HPDE6-E6E7 (cell line): ENCODE measurements around the gene C10orf120.

ENCODE experiments used
- DNase-seq: peaks from one replicate; pipeline ENCODE4 v3.0.0; 2011; ENCODE audit warnings: missing footprints; ENCODE audit errors: extremely low spot score

The C10orf120 gene

GRCh38 chr10:122660696-122661095 lies 39.0 kb downstream of the C10orf120 start:
- DNase-seq = no peak

GRCh38 chr10:122659651-122660050 lies 40.0 kb downstream of the C10orf120 start:
- DNase-seq = no peak

GRCh38 chr10:122659126-122659525 lies 40.5 kb downstream of the C10orf120 start:
- no peak for DNase-seq

GRCh38 chr10:122658356-122659049 lies 41.1 kb downstream of the C10orf120 start:
- no peak for DNase-seq

DNA sequence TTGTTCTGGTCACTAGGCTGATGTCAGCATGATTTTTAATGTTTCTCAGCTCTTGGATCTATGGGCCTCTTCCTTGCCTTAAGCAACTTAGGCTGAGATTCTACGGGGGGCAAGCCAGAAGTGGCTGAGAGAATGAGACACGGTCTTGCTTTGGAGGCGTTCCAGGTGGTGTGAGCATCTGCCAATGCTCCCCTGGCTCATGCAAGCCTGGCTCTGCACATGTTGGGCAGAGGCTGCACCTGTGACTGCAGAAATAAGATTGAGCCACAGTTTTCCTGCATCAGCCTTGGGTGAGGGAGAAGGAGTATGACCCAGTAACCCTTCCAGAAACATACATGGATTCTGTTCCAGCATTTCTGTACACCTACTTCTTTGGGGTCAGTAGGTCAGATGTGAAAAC lies 41.9 kb downstream of the C10orf120 start:
- no peak for DNase-seq

DNA sequence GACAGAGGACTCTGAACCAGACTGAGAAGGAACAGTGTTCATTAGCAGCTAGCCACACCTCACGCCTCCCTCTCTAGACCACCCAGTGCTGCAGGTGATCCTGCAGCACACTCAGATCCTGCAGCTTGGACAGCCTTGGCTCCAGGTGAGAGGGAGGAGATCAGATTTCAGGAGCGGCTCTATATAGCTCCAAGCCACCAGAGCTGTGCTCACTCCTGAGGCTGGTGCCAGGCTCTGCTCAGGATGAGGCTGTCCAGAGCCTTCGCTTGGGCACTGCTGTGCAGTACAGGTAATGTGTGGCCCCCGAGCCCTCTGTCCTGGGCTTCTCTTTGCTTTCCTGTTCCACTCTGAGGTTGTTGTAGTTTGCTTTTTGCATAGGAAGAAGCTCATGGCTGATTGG lies 42.4 kb downstream of the C10orf120 start:
- no peak for DNase-seq

DNA sequence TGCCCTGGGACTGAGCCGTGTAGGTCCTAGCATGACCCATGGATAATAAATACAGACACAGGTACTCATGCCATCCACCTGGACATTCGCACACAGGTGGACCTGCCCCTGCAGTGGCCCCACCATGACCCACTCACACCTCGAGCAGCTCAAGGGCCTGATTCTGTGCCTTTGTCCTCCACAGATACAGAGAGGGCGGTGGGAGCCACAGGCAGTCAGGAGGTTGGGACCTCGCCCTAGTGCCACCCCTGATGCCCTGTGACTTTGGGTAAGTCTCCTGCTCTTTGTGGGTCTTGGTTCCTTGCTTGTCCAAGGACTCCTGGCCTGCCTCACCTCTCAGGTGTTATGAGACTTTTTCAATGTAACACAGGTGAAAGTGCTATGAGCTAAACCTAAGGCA lies 42.9 kb downstream of the C10orf120 start:
- DNase-seq = no peak

DNA sequence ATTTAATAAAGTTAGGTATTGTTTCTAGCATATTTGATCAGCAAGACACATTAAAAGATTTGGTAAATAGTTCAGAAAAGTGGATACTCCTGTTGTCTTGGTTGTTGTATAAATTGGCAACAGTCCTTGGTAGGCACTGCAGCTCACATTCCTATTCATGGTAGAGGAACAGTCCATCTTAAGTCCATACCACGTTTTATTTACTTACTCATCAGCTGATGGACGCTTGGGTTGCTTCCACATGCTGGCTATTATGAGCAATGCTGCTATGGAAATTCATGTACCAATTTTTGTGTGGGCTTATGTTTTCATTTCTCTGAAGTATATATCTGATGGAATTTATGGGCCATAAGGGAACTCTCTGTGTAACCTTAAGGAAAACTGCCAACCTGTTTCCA lies 43.3 kb downstream of the C10orf120 start:
- DNase-seq = no peak

GRCh38 chr10:122655524-122656307 lies 43.9 kb downstream of the C10orf120 start:
- no peak for DNase-seq

DNA sequence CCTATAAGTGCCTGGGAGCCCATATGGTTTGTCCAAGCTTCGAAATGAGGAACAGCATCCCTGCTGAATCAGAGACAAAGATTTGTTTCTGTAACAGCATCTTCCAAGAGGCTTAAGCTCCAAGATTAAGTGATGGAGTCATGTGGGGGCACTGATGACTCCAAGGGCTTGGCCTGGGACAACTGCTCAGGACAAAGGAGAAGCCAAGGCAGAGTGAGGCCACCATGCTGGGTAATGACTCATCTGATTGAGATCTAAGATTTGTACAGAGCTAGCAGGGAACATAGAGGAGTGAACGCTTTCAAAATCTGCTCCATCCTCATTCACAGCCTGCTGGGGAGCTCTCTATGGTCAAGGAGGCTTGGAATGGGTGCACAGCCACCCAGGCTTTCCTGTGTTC lies 49.3 kb downstream of the C10orf120 start:
- DNase-seq = no peak

DNA sequence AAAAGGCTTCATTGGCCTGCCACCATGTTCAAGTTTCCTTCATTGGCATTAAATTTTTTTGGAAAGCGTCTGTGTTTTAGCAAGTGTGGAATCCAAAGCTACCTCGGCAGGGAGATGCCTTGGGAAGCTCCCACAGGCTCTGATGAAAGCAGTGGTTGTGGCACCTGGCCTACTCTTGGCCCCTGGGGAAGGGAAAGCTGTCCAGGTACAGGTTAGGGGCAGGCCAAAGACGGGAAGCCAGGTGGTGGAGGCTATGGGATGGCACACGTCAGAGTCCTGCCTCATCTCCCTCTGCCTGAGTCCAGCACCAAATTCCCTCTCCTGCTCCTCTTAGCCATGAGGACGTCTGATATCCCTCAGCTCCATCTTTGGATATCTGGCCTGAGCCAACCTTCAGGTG lies 49.7 kb downstream of the C10orf120 start:
- no peak for DNase-seq

DNA sequence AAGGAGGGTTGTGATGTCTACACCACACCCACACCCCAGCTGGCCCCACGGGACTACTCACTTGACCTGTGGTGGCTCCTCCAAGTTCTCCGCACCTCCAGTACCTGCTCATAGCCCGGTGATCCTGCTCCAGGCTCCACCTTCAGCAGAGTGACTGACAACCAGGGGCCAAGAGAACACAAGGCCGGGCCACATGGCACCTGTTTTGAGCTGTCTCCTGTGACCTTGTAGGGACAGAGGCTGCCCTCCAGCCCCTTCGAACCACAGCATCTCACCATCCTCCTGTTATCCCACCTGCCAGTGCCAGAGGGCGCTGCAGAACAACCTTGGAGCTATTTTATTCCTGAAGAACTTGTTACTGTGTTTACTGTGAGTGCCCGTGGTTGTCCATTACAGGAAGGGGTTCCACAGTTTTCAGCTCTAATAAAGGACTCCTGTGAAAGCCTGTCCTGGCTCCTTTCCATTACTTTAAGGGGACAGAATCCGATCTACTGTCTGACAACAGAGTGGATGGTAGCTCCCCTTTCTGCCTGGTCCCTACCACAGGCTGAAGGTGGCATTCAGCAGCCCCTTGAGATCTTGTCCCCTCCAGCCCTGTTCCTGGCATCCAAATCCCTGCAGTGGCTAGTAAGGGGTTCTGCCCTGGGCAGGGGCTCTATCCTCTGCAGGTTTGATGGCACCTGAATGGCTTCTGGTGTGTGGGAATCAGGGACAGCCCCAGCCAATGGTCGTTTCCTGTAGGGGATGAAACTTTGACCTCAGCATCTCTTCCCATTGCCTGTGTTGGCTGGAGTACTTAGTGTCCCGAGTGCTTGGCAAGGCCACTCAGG lies 50.8 kb downstream of the C10orf120 start:
- peak; percentile 25 for DNase-seq
